H1 (cell line): ENCODE data around the gene ZNF473. TPM values are rescaled to one million over a fixed set of nuclear protein-coding genes. Genes with fewer than 3 reads are reported as not detected.

ENCODE experiments used
- CTCF ChIA-PET: fragments of 300-600 bp; sonication (Branson Sonifier 250); formaldehyde crosslinking; loops from one replicate; lab custom pipeline; 2021; ENCODE audit not compliant: partially characterized antibody; lab: Charles Lee
- POLR2A ChIA-PET: fragments of 300-600 bp; sonication (Branson Sonifier 250); formaldehyde crosslinking; loops from one replicate; lab custom pipeline; 2021; ENCODE audit warnings: inconsistent platforms; ENCODE audit not compliant: partially characterized antibody; lab: Charles Lee
- DNase-seq, 2 experiments: peaks; one replicate each; pipeline versions ENCODE4 v3.0.0 to v3.0.0-alpha.2; 2010 to 2022; ENCODE audit warnings: low spot score in 2 of 2, low read depth in 1 of 2, mixed read lengths in 1 of 2
- FAIRE-seq: peaks from 2 replicates; lab custom pipeline; 2011; peaks lifted over from hg19 to GRCh38; lab: Jason Lieb, UNC
- H2AFZ ChIP-seq: 2 replicates; pipeline ENCODE4 v1.8.1; 2012; ENCODE audit warnings: low read length, inconsistent platforms
- H2AK5ac ChIP-seq: 2 replicates; pipeline ENCODE4 v1.6.1; 2013; ENCODE audit warnings: low read depth, low read length
- H2BK120ac ChIP-seq: replicated peaks from 2 replicates; pipeline ENCODE3; 2013; ENCODE audit warnings: low read depth, low read length, inconsistent platforms
- H2BK12ac ChIP-seq: 2 replicates; pipeline ENCODE4 v1.6.1; 2013; ENCODE audit warnings: low read depth, low read length
- H2BK15ac ChIP-seq: 2 replicates; pipeline ENCODE4 v1.6.1; 2013; ENCODE audit warnings: low read length
- H2BK20ac ChIP-seq: 2 replicates; pipeline ENCODE4 v1.6.1; 2013; ENCODE audit warnings: low read length
- H2BK5ac ChIP-seq: 2 replicates; pipeline ENCODE4 v1.6.1; 2013; ENCODE audit warnings: low read depth, low read length
- H3K14ac ChIP-seq: 2 replicates; pipeline ENCODE4 v1.6.1; 2013; ENCODE audit warnings: inconsistent platforms; ENCODE audit not compliant: insufficient read length
- H3K18ac ChIP-seq: 2 replicates; pipeline ENCODE4 v1.6.1; 2013; ENCODE audit warnings: low read length; ENCODE audit errors: extremely low read depth
- H3K23ac ChIP-seq: 2 replicates; pipeline ENCODE4 v1.6.1; 2013; ENCODE audit warnings: inconsistent platforms; ENCODE audit not compliant: insufficient read length
- H3K23me2 ChIP-seq: 2 replicates; pipeline ENCODE4 v1.6.1; 2013; ENCODE audit warnings: low read depth, low read length
- H3K27ac ChIP-seq: 2 replicates; pipeline ENCODE4 v1.6.1; 2011; ENCODE audit warnings: low read depth, low read length, inconsistent platforms
- H3K27me3 ChIP-seq, 4 experiments: replicated peaks in 1 of 4; 1 replicate in 1 of 4; 2 replicates in 3 of 4; pipeline versions ENCODE4 v1.6.1 to v1.8.1; 2011 to 2013; ENCODE audit warnings: low read length in 3 of 4, mild to moderate bottlenecking in 3 of 4, inconsistent platforms in 2 of 4, mixed read lengths in 2 of 4, moderate library complexity in 1 of 4; ENCODE audit not compliant: control insufficient read depth in 3 of 4, insufficient read depth in 3 of 4; ENCODE audit errors: extremely low read depth in 1 of 4
- H3K36me3 ChIP-seq, 4 experiments: 2 replicates each; pipeline versions ENCODE4 v1.6.1 to v1.8.1; 2011 to 2013; ENCODE audit warnings: mild to moderate bottlenecking in 4 of 4, low read length in 3 of 4, moderate library complexity in 2 of 4, control low read depth in 1 of 4, inconsistent platforms in 1 of 4; ENCODE audit not compliant: insufficient read depth in 4 of 4, control insufficient read depth in 2 of 4
- H3K4ac ChIP-seq: replicated peaks from 2 replicates; pipeline ENCODE3; 2013; ENCODE audit warnings: low read length, low read depth, mixed read lengths, inconsistent platforms; ENCODE audit not compliant: insufficient read length
- H3K4me1 ChIP-seq, 4 experiments: replicated peaks in 1 of 4; 1 replicate in 1 of 4; 2 replicates in 3 of 4; pipeline versions ENCODE4 v1.6.1 to v1.8.1; 2011 to 2013; ENCODE audit warnings: low read length in 3 of 4, inconsistent platforms in 2 of 4, mixed read lengths in 1 of 4; ENCODE audit not compliant: insufficient read depth in 4 of 4, control insufficient read depth in 3 of 4
- H3K4me2 ChIP-seq, 2 experiments: 2 replicates each; pipeline versions ENCODE4 v1.6.1 to v1.8.1; 2011 to 2013; ENCODE audit warnings: low read depth in 2 of 2, low read length in 2 of 2, control low read depth in 1 of 2, inconsistent platforms in 1 of 2, mild to moderate bottlenecking in 1 of 2; ENCODE audit not compliant: insufficient read depth in 1 of 2
- H3K4me3 ChIP-seq, 4 experiments: fragments of 200-600, 300-600 bp in 1 of 4; sonication (generic), shearing (Covaris generic), sonication (Bioruptor Twin) in 1 of 4; 2 replicates each; pipeline versions ENCODE4 v1.5.1 to v1.8.1; 2011 to 2016; ENCODE audit warnings: low read length in 4 of 4, low read depth in 3 of 4, control low read depth in 2 of 4, inconsistent platforms in 2 of 4, mild to moderate bottlenecking in 2 of 4, mixed read lengths in 1 of 4, moderate library complexity in 1 of 4; ENCODE audit not compliant: insufficient read depth in 2 of 4; ENCODE audit errors: extremely low read depth in 1 of 4
- H3K56ac ChIP-seq: replicated peaks from 2 replicates; pipeline ENCODE3; 2013; ENCODE audit warnings: low read depth, mild to moderate bottlenecking, mixed read lengths, low read length, inconsistent platforms; ENCODE audit not compliant: insufficient read length
- H3K79me1 ChIP-seq: 2 replicates; pipeline ENCODE4 v1.6.1; 2013; ENCODE audit warnings: low read depth, low read length, control low read depth
- H3K79me2 ChIP-seq, 2 experiments: 2 replicates each; pipeline versions ENCODE4 v1.6.1 to v1.8.1; 2012 to 2013; ENCODE audit warnings: low read length in 2 of 2, mild to moderate bottlenecking in 2 of 2, inconsistent platforms in 1 of 2; ENCODE audit not compliant: insufficient read depth in 2 of 2, control insufficient read depth in 1 of 2
- H3K9ac ChIP-seq, 4 experiments: replicated peaks in 1 of 4; 1 replicate in 1 of 4; 2 replicates in 3 of 4; pipeline versions ENCODE4 v1.6.1 to v1.8.1; 2011 to 2013; ENCODE audit warnings: low read depth in 3 of 4, low read length in 3 of 4, control low read depth in 2 of 4, mild to moderate bottlenecking in 2 of 4, moderate library complexity in 2 of 4, inconsistent platforms in 1 of 4; ENCODE audit errors: extremely low read depth in 1 of 4
- H3K9me3 ChIP-seq, 2 experiments: 2 replicates each; pipeline versions ENCODE4 v1.6.1 to v1.8.1; 2012 to 2013; ENCODE audit warnings: mild to moderate bottlenecking in 2 of 2, moderate library complexity in 2 of 2, control low read depth in 1 of 2, inconsistent platforms in 1 of 2, low read depth in 1 of 2, low read length in 1 of 2, mixed read lengths in 1 of 2; ENCODE audit not compliant: insufficient read depth in 2 of 2
- H4K20me1 ChIP-seq, 2 experiments: replicated peaks in 1 of 2; 2 replicates each; pipeline versions ENCODE3 to v1.8.1; 2011 to 2013; ENCODE audit warnings: inconsistent platforms in 2 of 2, low read length in 2 of 2, mild to moderate bottlenecking in 1 of 2; ENCODE audit not compliant: insufficient read depth in 2 of 2, control insufficient read depth in 1 of 2
- H4K5ac ChIP-seq: 2 replicates; pipeline ENCODE4 v1.6.1; 2013; ENCODE audit warnings: low read length, low read depth, mixed read lengths, inconsistent platforms; ENCODE audit not compliant: insufficient read length
- H4K8ac ChIP-seq: 2 replicates; pipeline ENCODE4 v1.8.0; 2013; ENCODE audit warnings: mild to moderate bottlenecking, moderate library complexity, low read length, inconsistent platforms; ENCODE audit not compliant: insufficient read depth; ENCODE audit errors: extremely low read depth
- H4K91ac ChIP-seq: replicated peaks from 2 replicates; pipeline ENCODE3; 2013; ENCODE audit warnings: low read length, mixed read lengths, inconsistent platforms; ENCODE audit not compliant: insufficient read length
- CBX8 ChIP-seq: fragments of 300-800, 300-1000 bp; sonication (generic); IDR thresholded peaks from 2 replicates; pipeline ENCODE4 v1.7.1; 2016; ENCODE audit warnings: low read depth, low read length, borderline replicate concordance
- CEBPB ChIP-seq: IDR thresholded peaks from 2 replicates; pipeline ENCODE4 v1.6.1; 2012; ENCODE audit warnings: low read depth, low read length
- CREB1 ChIP-seq: IDR thresholded peaks from 2 replicates; pipeline ENCODE4 v1.6.1; 2012; ENCODE audit warnings: inconsistent platforms
- CTBP2 ChIP-seq: IDR thresholded peaks from 2 replicates; pipeline ENCODE4 v1.7.0; 2011; ENCODE audit warnings: borderline replicate concordance, mild to moderate bottlenecking, moderate library complexity, mixed read lengths, low read length; ENCODE audit not compliant: insufficient read depth, insufficient read length
- EZH2 ChIP-seq: fragments of 200-600 bp; sonication (generic); IDR thresholded peaks from 2 replicates; pipeline ENCODE4 v1.7.1; 2012; ENCODE audit warnings: low read depth, mild to moderate bottlenecking, moderate library complexity, low read length, inconsistent platforms; ENCODE audit not compliant: severe bottlenecking
- GTF2F1 ChIP-seq: IDR thresholded peaks from 2 replicates; pipeline ENCODE4 v1.6.1; 2012; ENCODE audit warnings: low read depth, low read length, improper control_type of control experiment, borderline replicate concordance
- HDAC2 ChIP-seq, 2 experiments: fragments of 300-600 bp in 1 of 2; sonication (generic) in 1 of 2; IDR thresholded peaks; 2 replicates each; pipeline ENCODE4 v1.6.1; 2011 to 2012; ENCODE audit warnings: low read depth in 2 of 2, low read length in 2 of 2, mild to moderate bottlenecking in 2 of 2, moderate library complexity in 2 of 2, borderline replicate concordance in 1 of 2, inconsistent platforms in 1 of 2
- POLR2AphosphoS5 ChIP-seq: IDR thresholded peaks from 2 replicates; pipeline ENCODE4 v1.6.1; 2011; ENCODE audit warnings: low read depth, low read length
- RBBP5 ChIP-seq: IDR thresholded peaks from 2 replicates; pipeline ENCODE4 v1.7.1; 2012; ENCODE audit warnings: low read depth, mild to moderate bottlenecking, inconsistent platforms, low read length, moderate library complexity, borderline replicate concordance
- RFX5 ChIP-seq: IDR thresholded peaks from 2 replicates; pipeline ENCODE4 v1.6.1; 2011; ENCODE audit warnings: low read depth, low read length, improper control_type of control experiment, borderline replicate concordance
- SAP30 ChIP-seq: fragments of 300-600 bp; sonication (generic); IDR thresholded peaks from 2 replicates; pipeline ENCODE4 v1.7.1; 2012; ENCODE audit warnings: low read length, moderate library complexity, mild to moderate bottlenecking, inconsistent platforms; ENCODE audit not compliant: insufficient read depth, insufficient replicate concordance
- WGBS, 2 experiments: shearing (Covaris generic) in 1 of 2; methylation state at CpG; one replicate each; pipeline versions ENCODE4 v1.1.6 to v1.1.7; 2013 to 2015; ENCODE audit warnings: low lambda C conversion rate in 2 of 2, mixed read lengths in 2 of 2, inconsistent platforms in 1 of 2, low coverage in 1 of 2, missing lambda C conversion rate in 1 of 2; ENCODE audit not compliant: insufficient replicate concordance in 2 of 2, insufficient coverage in 1 of 2, insufficient read length in 1 of 2; ENCODE audit errors: extremely low coverage in 1 of 2, missing lambda C conversion rate in 1 of 2; 5-methylcytosine and 5-hydroxymethylcytosine counted together
- polyA plus RNA-seq, 7 experiments: library from polyadenylated mRNA; depleted of rRNA in 3 of 7; stranded (reverse) in 5 of 7; unstranded in 2 of 7; fragments of >200 nt in 5 of 7; fragments of 200-250 nt in 2 of 7; gene quantifications; 1 replicate in 5 of 7; 2 replicates in 1 of 7; 4 replicates in 1 of 7; pipeline versions ENCODE4 v1.2.1 to v1.2.3, GENCODE V29; 2011 to 2013; ENCODE audit warnings: missing spikeins in 2 of 7, mixed read lengths in 2 of 7
- total RNA-seq: library from RNA; stranded (reverse); fragmentation: NEBNext Ultra II Directional; extraction: Animal tissue kit (Norgen Biotek cat#: 25700); gene quantifications from 2 replicates; pipeline ENCODE4 v1.2.1, GENCODE V29; 2021
- TF ChIP-seq, protein P1 (sequence below): IDR thresholded peaks from 2 replicates; pipeline ENCODE4 v1.6.1; 2011; ENCODE audit warnings: low read depth, mild to moderate bottlenecking, low read length; ENCODE audit not compliant: insufficient read depth

ZNF473 gene
- total and polyA plus RNA-seq, 2 of the 8 experiments (the other 6 are each of a cell fraction or from before 2014, with no cell fraction given): 5.2 to 11.7 TPM

DNA sequence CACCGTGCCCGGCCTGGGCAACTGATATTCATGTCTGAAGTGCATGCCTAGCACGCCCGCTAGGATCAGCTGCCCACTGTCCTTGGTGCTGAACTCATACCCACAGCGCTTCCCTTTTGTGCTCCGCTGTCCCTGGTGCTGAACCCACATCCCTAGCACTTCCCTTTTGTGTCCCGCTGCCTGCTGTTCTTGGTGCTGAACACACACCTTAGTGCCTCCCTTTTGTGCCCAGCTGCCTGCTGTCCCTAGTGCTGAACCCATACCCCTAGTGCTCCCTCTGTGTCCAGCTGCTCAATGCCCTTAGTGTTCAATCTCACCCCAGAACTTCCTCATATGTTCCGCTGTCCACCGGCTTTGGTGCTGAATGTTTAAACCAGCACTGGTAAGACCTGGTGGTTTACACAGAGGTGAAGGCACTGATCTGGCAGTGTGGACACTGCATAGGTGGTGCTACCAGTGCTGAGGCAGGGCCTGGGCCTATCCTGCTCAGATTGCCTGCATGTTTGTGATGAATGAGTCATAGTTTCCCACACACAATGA is 38.6 kb upstream of the ZNF473 start:
- ChIA-PET CTCF (interaction anchor here (0.6 to 16.2 kb wide), 10 partner anchors 8 to 166 kb away, joined by 3 to 231 read pairs (median 4); partner anchors contain the start of genes ATF5 and NUP62), POLR2A (interaction anchor here (0.8 to 6.1 kb wide), 6 partner anchors 15 to 63 kb away, joined by 3 to 36 read pairs (median 4); partner anchors contain the start of genes ATF5, NUP62, VRK3 and ZNF473)
- no peak overlapping the region for H2BK12ac ChIP-seq
- H3K56ac ChIP-seq: no peak overlapping the region
- H3K9ac ChIP-seq: no peak overlapping the region
- H2AK5ac ChIP-seq: no peak overlapping the region
- 31% methylated on average over 9 of the region's 9 CpGs; no CpG with 5 or more reads in 1 of the 2 experiments for WGBS, 2 experiments
- H4K8ac ChIP-seq: no peak overlapping the region; the same call in 1 of the 2 replicates
- no peak overlapping the region for H2BK15ac ChIP-seq
- FAIRE-seq (peak; percentile 98), DNase-seq (peak; percentile 90 to 94)
- no peak overlapping the region for H2BK20ac ChIP-seq
- no peak overlapping the region for H4K5ac ChIP-seq
- H3K14ac ChIP-seq: no peak overlapping the region
- no peak overlapping the region for H3K27ac ChIP-seq
- H3K79me2 ChIP-seq: no peaks in the 10 kb centered on the region
- H3K9me3 ChIP-seq: no peaks in the 10 kb centered on the region
- H3K23ac ChIP-seq: no peak overlapping the region
- H4K20me1 ChIP-seq: peaks cover 3 to 27% of the 10 kb centered on the region in 2 experiments
- no peaks in the 10 kb centered on the region for H3K27me3 ChIP-seq
- H2BK5ac ChIP-seq: no peak overlapping the region
- H2BK120ac ChIP-seq: no peak overlapping the region
- no peak overlapping the region for H2AFZ ChIP-seq
- no peaks in the 10 kb centered on the region for H3K79me1 ChIP-seq
- H3K4me2 ChIP-seq: no peak overlapping the region
- H4K91ac ChIP-seq: no peak overlapping the region
- H3K4me3 ChIP-seq: no peak overlapping the region
- H3K36me3 ChIP-seq: no peaks in the 10 kb centered on the region; a peak in 2 of 8 replicates
- H3K4ac ChIP-seq: no peak overlapping the region
- no peaks in the 10 kb centered on the region for H3K23me2 ChIP-seq
- H3K18ac ChIP-seq: no peak overlapping the region
- no peaks in the 10 kb centered on the region for H3K4me1 ChIP-seq
- TF ChIP-seq HDAC2 (IDR thresholded peaks at IDR 0.05; ENCODE audit: borderline replicate concordance in 1 of 2, low read depth in 2 of 2, low read length in 2 of 2): peak; percentile 100
- TF ChIP-seq CTBP2: peak; percentile 74
- TF ChIP-seq RBBP5: no peak
- peak; percentile 77 for TF ChIP-seq CREB1
- no peak for TF ChIP-seq CEBPB
- no peak for TF ChIP-seq RFX5
- no peak for TF ChIP-seq GTF2F1
- TF ChIP-seq, protein P1, sequence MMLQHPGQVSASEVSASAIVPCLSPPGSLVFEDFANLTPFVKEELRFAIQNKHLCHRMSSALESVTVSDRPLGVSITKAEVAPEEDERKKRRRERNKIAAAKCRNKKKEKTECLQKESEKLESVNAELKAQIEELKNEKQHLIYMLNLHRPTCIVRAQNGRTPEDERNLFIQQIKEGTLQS: no peak
- peak; percentile 100 for TF ChIP-seq SAP30
- TF ChIP-seq POLR2AphosphoS5: peak; percentile 88
- no peak for TF ChIP-seq CBX8
- no peak for TF ChIP-seq EZH2
